ENCODE data around the gene BBOX1.
"Not testable (repeated sequence)": the region's sequence is repeated elsewhere in the genome, so short reads cannot be mapped to it uniquely, and the experiment has no call there.

Gene BBOX1

GRCh38 chr11:27084518-27084917, 43.9 kb downstream of the BBOX1 start:
- DNase-seq = no peak

- no peak for DNase-seq
These were observed 44.5 kb downstream of the BBOX1 start for GRCh38 chr11:27085111-27085510.

- no peak for DNase-seq
These were observed 45.0 kb downstream of the BBOX1 start for GRCh38 chr11:27085605-27086004.

GRCh38 chr11:27087432-27087831, 46.8 kb downstream of the BBOX1 start:
- DNase-seq = no peak

- no peak for DNase-seq
These were observed 47.7 kb downstream of the BBOX1 start for GRCh38 chr11:27088353-27088752.

GRCh38 chr11:27089746-27090145, 49.1 kb downstream of the BBOX1 start:
- no peak for DNase-seq

- not testable (repeated sequence) for DNase-seq
These were observed 49.8 kb downstream of the BBOX1 start for GRCh38 chr11:27090357-27090948.

GRCh38 chr11:27094120-27094519, 53.5 kb downstream of the BBOX1 start:
- no peak for DNase-seq

- DNase-seq = no peak
These were observed 54.4 kb downstream of the BBOX1 start for GRCh38 chr11:27095059-27095458.

- DNase-seq = no peak
These were observed 55.3 kb downstream of the BBOX1 start for GRCh38 chr11:27095887-27096286.

- DNase-seq = no peak
These were observed 56.9 kb downstream of the BBOX1 start for GRCh38 chr11:27097551-27097950.

- DNase-seq = no peak
These were observed 59.9 kb downstream of the BBOX1 start for GRCh38 chr11:27100534-27100933.

- DNase-seq = no peak
These were observed 66.9 kb downstream of the BBOX1 start for GRCh38 chr11:27107548-27107947.

GRCh38 chr11:27108809-27109208, 68.2 kb downstream of the BBOX1 start:
- no peak for DNase-seq

GRCh38 chr11:27111896-27112295, 71.3 kb downstream of the BBOX1 start:
- DNase-seq = no peak

GRCh38 chr11:27112946-27113345, 72.3 kb downstream of the BBOX1 start:
- no peak for DNase-seq

- DNase-seq = no peak
These were observed 74.5 kb downstream of the BBOX1 start for GRCh38 chr11:27115051-27115650.

GRCh38 chr11:27116684-27117083, 76.1 kb downstream of the BBOX1 start:
- DNase-seq = no peak

GRCh38 chr11:27118371-27118770, 77.8 kb downstream of the BBOX1 start:
- no peak for DNase-seq

- DNase-seq = no peak
These were observed 78.3 kb downstream of the BBOX1 start for GRCh38 chr11:27118949-27119348.

- no peak for DNase-seq
These were observed 78.8 kb downstream of the BBOX1 start for GRCh38 chr11:27119396-27119795.

GRCh38 chr11:27120211-27120610, 79.6 kb downstream of the BBOX1 start:
- DNase-seq = no peak

- DNase-seq = no peak
These were observed 81.4 kb downstream of the BBOX1 start for GRCh38 chr11:27122001-27122400.

- DNase-seq = no peak
These were observed 84.1 kb downstream of the BBOX1 start for GRCh38 chr11:27124514-27125264.
